ENCODE results near the gene MPG. TPM values are rescaled to one million over a fixed set of nuclear protein-coding genes. Genes with fewer than 3 reads are reported as not detected.
A peak's percentile ranks its signal among the peaks of the same experiment; 100 is the strongest.

Gene MPG
- total RNA-seq, 2 experiments from 2014 or later, result 58.1 to 119 TPM

GRCh38 chr16:78444-79150 is 572 bp downstream of the MPG start:
- ChIA-PET CTCF (ENCODE audit: unreplicated experiment) (interaction anchor here (1.1 kb wide), 1 partner anchor 13 kb away, joined by 3 read pairs; no protein-coding TSS in a partner anchor), POLR2A (no interaction called here)
- intact Hi-C loops (cut with micrococcal nuclease; ENCODE audit: unreplicated experiment), result no loop called here
- peak overlapping the region; percentile 70; the same call in 1 of the 2 replicates for H2AFZ ChIP-seq (ENCODE audit: low read length)
- H3K27ac ChIP-seq (ENCODE audit: low read depth, low read length, poor library complexity, severe bottlenecking), result peak overlapping the region; percentile 18
- H3K4me3 ChIP-seq (ENCODE audit: low read depth, low read length, poor library complexity, severe bottlenecking), result peak overlapping the region; percentile 86
- H3K79me2 ChIP-seq (ENCODE audit: insufficient read depth, low read depth, low read length), result no peaks in the 10 kb centered on the region
- TF ChIP-seq EZH2phosphoT487 (IDR thresholded peaks at IDR 0.05; ENCODE audit: borderline replicate concordance, low read depth, low read length) (no peak), CTCF (conservative IDR thresholded peaks at IDR 0.05; ENCODE audit: low read length) (no peak)
- peak; percentile 36 for DNase-seq (ENCODE audit: low spot score)
- BruUV-seq (replicated peaks), result TSS peak; percentile 63
- peaks cover 29% of the 10 kb centered on the region for H3K4me1 ChIP-seq (ENCODE audit: insufficient read depth, low read length, poor library complexity, severe bottlenecking)
- H3K9me2 ChIP-seq (ENCODE audit: insufficient read depth, low read length), result no peaks in the 10 kb centered on the region
- H4K20me1 ChIP-seq (ENCODE audit: insufficient read depth, low read length), result no peaks in the 10 kb centered on the region
- H3K9me3 ChIP-seq (ENCODE audit: low read length), result no peaks in the 10 kb centered on the region
- H3K36me3 ChIP-seq (ENCODE audit: insufficient read depth, low read length), result peaks cover 4% of the 10 kb centered on the region; the same call in 1 of the 2 replicates
- peak overlapping the region; percentile 92 for H3K4me2 ChIP-seq (ENCODE audit: low read length)

GRCh38 chr16:79151-80054 is 1.4 kb downstream of the MPG start:
- peaks cover 12% of the 10 kb centered on the region; the same call in 1 of the 2 replicates for H3K36me3 ChIP-seq (ENCODE audit: insufficient read depth, low read length)
- H3K9me2 ChIP-seq (ENCODE audit: insufficient read depth, low read length), result no peaks in the 10 kb centered on the region
- H3K9me3 ChIP-seq (ENCODE audit: low read length), result no peaks in the 10 kb centered on the region
- no peak overlapping the region for H3K27ac ChIP-seq (ENCODE audit: low read depth, low read length, poor library complexity, severe bottlenecking)
- POLR2A ChIA-PET, result no interaction called here
- peak overlapping the region; percentile 86 for H3K4me3 ChIP-seq (ENCODE audit: low read depth, low read length, poor library complexity, severe bottlenecking)
- intact Hi-C loops (cut with micrococcal nuclease; ENCODE audit: unreplicated experiment), result no loop called here
- no peaks in the 10 kb centered on the region for H3K79me2 ChIP-seq (ENCODE audit: insufficient read depth, low read depth, low read length)
- peaks cover 36% of the 10 kb centered on the region for H3K4me1 ChIP-seq (ENCODE audit: insufficient read depth, low read length, poor library complexity, severe bottlenecking)
- no peak overlapping the region for H2AFZ ChIP-seq (ENCODE audit: low read length)
- BruUV-seq (replicated peaks), result no TSS peak
- DNase-seq (ENCODE audit: low spot score), result no peak
- H3K4me2 ChIP-seq (ENCODE audit: low read length), result peak overlapping the region; percentile 92
- CTCF ChIA-PET (ENCODE audit: unreplicated experiment), result interaction anchor here (1.1 kb wide), 1 partner anchor 14 kb away, joined by 3 read pairs; no protein-coding TSS in a partner anchor
- H4K20me1 ChIP-seq (ENCODE audit: insufficient read depth, low read length), result no peaks in the 10 kb centered on the region
- TF ChIP-seq EZH2phosphoT487 (IDR thresholded peaks at IDR 0.05; ENCODE audit: borderline replicate concordance, low read depth, low read length), result no peak
- TF ChIP-seq CTCF (conservative IDR thresholded peaks at IDR 0.05; ENCODE audit: low read length), result no peak
